HL-60 (cell line): ENCODE measurements around the gene CXXC5.

Experiments
- DNase-seq, 2 experiments: peaks; one replicate each; pipeline ENCODE4 v3.0.0-alpha.2; 2010 to 2020; ENCODE audit warnings: low read depth in 1 of 2, low spot score in 1 of 2
- H3K27ac ChIP-seq: fragments of 250-450 bp; sonication (Bioruptor Pico); replicated peaks from 2 replicates; pipeline ENCODE4 v1.5.1; 2020; ENCODE audit warnings: mild to moderate bottlenecking, moderate library complexity
- H3K27me3 ChIP-seq: fragments of 250-450 bp; sonication (Bioruptor Pico); 2 replicates; pipeline ENCODE4 v1.5.1; 2021; ENCODE audit warnings: mild to moderate bottlenecking, moderate library complexity; ENCODE audit not compliant: insufficient read depth, poor library complexity, severe bottlenecking
- H3K4me3 ChIP-seq: replicated peaks from 2 replicates; pipeline ENCODE4 v1.5.1; 2011; ENCODE audit warnings: mild to moderate bottlenecking, control low read depth, low read length; ENCODE audit not compliant: insufficient read depth
- CTCF ChIP-seq: IDR thresholded peaks from one replicate; pipeline ENCODE4 v1.5.1; 2011; ENCODE audit warnings: low read length, control low read depth, inconsistent platforms; ENCODE audit not compliant: insufficient read depth
- GABPA ChIP-seq: IDR thresholded peaks from 2 replicates; pipeline ENCODE4 v1.6.1; 2012; ENCODE audit warnings: low read depth
- POLR2AphosphoS5 ChIP-seq: IDR thresholded peaks from 2 replicates; pipeline ENCODE4 v1.6.1; 2012; ENCODE audit warnings: low read depth
- REST ChIP-seq: IDR thresholded peaks from 2 replicates; pipeline ENCODE4 v1.6.1; 2012; ENCODE audit warnings: low read depth; ENCODE audit not compliant: insufficient replicate concordance
- SPI1 ChIP-seq: IDR thresholded peaks from 2 replicates; pipeline ENCODE4 v1.6.1; 2012; ENCODE audit warnings: low read depth, mild to moderate bottlenecking, borderline replicate concordance

Gene CXXC5

GRCh38 chr5:139668064-139668880 is 20.1 kb downstream of the CXXC5 start:
- peak in 1 of 2 experiments; percentile 13 for DNase-seq
- TF ChIP-seq GABPA (no peak), POLR2AphosphoS5 (0 out of 2 replicates have a peak, but pooled peaks have one; percentile 9)
- Histone ChIP-seq H3K4me3 (peak overlapping the region; percentile 16), H3K27me3 (no peaks in the 10 kb centered on the region), H3K27ac (peak overlapping the region; percentile 88)

DNA sequence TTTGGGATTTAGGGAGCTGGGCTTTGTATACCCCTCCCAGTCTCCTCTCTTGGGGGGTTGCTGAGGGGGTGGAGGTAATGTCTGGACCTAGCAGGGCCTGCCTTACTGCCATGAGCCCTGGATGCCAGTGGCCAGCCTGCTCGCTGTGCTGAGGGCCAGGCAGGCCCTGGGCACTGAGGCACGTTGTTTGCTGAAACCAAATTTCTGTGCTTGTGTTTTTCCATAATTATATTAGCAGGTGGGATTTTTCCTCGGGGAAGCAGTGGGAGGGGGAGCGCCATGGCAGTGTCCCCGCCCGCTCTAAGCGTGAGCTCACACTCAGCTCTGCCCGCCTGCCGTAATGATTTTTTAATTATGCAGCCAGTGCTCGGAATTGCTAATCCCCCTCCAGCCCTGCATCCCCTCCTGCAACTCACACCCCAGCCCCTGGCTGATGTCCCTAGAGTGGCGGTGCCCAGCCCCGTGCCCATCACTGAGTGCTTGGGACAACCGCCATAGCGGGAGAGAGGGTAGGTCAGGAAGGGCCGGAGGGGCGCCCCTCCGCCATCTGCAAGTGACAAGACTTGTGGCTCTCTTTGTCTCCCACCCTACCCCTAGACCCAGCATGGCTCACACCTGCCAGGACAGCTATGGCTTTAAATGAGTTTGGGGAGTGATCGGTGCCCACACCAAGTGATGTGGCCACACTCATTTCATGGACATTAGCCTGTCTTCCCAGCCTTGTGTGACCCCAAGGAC is 20.9 kb downstream of the CXXC5 start:
- Histone ChIP-seq H3K27ac (peak overlapping the region; percentile 88), H3K4me3 (peak overlapping the region; percentile 16), H3K27me3 (no peaks in the 10 kb centered on the region)
- no peak for DNase-seq
- TF ChIP-seq SPI1 (no peak), GABPA (no peak), REST (no peak), CTCF (no peak), POLR2AphosphoS5 (no peak)

GRCh38 chr5:139669662-139670368 is 21.7 kb downstream of the CXXC5 start:
- H3K4me3 ChIP-seq = peak overlapping the region; percentile 1; the same call in 1 of the 2 replicates
- no peaks in the 10 kb centered on the region for H3K27me3 ChIP-seq
- peak overlapping the region; percentile 88 for H3K27ac ChIP-seq
- DNase-seq = peak in 1 of 2 experiments; percentile 75
- no peak for TF ChIP-seq REST
- no peak for TF ChIP-seq POLR2AphosphoS5
- peak; percentile 14; the same call in 1 of the 2 replicates for TF ChIP-seq GABPA
- no peak for TF ChIP-seq CTCF
- TF ChIP-seq SPI1 = no peak
